PC-3 (cell line): ENCODE results near the gene GBX2.

Experiments
- CTCF ChIP-seq: fragments of 300-600 bp; sonication (generic); conservative IDR thresholded peaks from 2 replicates; pipeline ENCODE4 v1.5.1; 2017; ENCODE audit warnings: antibody characterized with exemption, low read depth, mild to moderate bottlenecking, low read length
- EZH2 ChIP-seq: fragments of 300-600 bp; sonication (generic); IDR thresholded peaks from one replicate; pipeline ENCODE4 v1.6.1; 2017; ENCODE audit warnings: antibody characterized with exemption, mild to moderate bottlenecking, low read length; ENCODE audit not compliant: unreplicated experiment
- EZH2phosphoT487 ChIP-seq: fragments of 300-600 bp; sonication (generic); IDR thresholded peaks from 2 replicates; pipeline ENCODE4 v1.6.1; 2018; ENCODE audit warnings: mild to moderate bottlenecking, antibody characterized with exemption, low read length, borderline replicate concordance

- TF ChIP-seq CTCF (no peak), EZH2 (no peak), EZH2phosphoT487 (no peak)
These were observed 12.8 kb downstream of the GBX2 start for GRCh38 chr2:236155406-236155805.
